H9 (cell line): ENCODE results near the gene ACOT13. TPM values are rescaled to one million over a fixed set of nuclear protein-coding genes. Genes with fewer than 3 reads are reported as not detected.
"Not testable (repeated sequence)": the region's sequence is repeated elsewhere in the genome, so short reads cannot be mapped to it uniquely, and the experiment has no call there.

Experiments used
- DNase-seq: peaks from one replicate; pipeline ENCODE4 v3.0.0-alpha.2; 2017
- H2AFZ ChIP-seq: one replicate; pipeline ENCODE4 v1.6.1; 2013; ENCODE audit warnings: mild to moderate bottlenecking, low read length, control low read depth, moderate library complexity
- H2AK5ac ChIP-seq: 2 replicates; pipeline ENCODE4 v1.6.1; 2013; ENCODE audit warnings: low read length, control low read depth, mixed read lengths; ENCODE audit not compliant: insufficient read length
- H2BK120ac ChIP-seq: one replicate; pipeline ENCODE4 v1.6.1; 2013; ENCODE audit warnings: low read depth, mild to moderate bottlenecking, low read length, control low read depth, inconsistent platforms; ENCODE audit not compliant: poor library complexity, severe bottlenecking
- H2BK12ac ChIP-seq: 2 replicates; pipeline ENCODE4 v1.6.1; 2013; ENCODE audit warnings: low read length, control low read depth, mixed read lengths, low read depth; ENCODE audit not compliant: insufficient read length
- H2BK15ac ChIP-seq: 2 replicates; pipeline ENCODE4 v1.6.1; 2013; ENCODE audit warnings: low read depth, low read length, control low read depth
- H2BK20ac ChIP-seq: one replicate; pipeline ENCODE4 v1.6.1; 2013; ENCODE audit warnings: low read depth, mild to moderate bottlenecking, low read length, control low read depth, inconsistent platforms; ENCODE audit not compliant: poor library complexity, severe bottlenecking
- H2BK5ac ChIP-seq: 2 replicates; pipeline ENCODE4 v1.6.1; 2013; ENCODE audit warnings: low read length, control low read depth, mixed read lengths; ENCODE audit not compliant: insufficient read length
- H3K14ac ChIP-seq: 2 replicates; pipeline ENCODE4 v1.6.1; 2013; ENCODE audit warnings: low read length, control low read depth; ENCODE audit not compliant: insufficient read depth
- H3K18ac ChIP-seq: 2 replicates; pipeline ENCODE4 v1.6.1; 2013; ENCODE audit warnings: low read depth, mild to moderate bottlenecking, mixed read lengths, low read length, control low read depth; ENCODE audit not compliant: insufficient read length
- H3K23ac ChIP-seq: 2 replicates; pipeline ENCODE4 v1.6.1; 2013; ENCODE audit warnings: low read length, control low read depth, mixed read lengths, low read depth; ENCODE audit not compliant: insufficient read length
- H3K23me2 ChIP-seq: 2 replicates; pipeline ENCODE4 v1.6.1; 2013; ENCODE audit warnings: low read depth, mild to moderate bottlenecking, mixed read lengths, low read length, control low read depth; ENCODE audit not compliant: insufficient read length, poor library complexity, severe bottlenecking
- H3K27ac ChIP-seq: 2 replicates; pipeline ENCODE4 v1.5.1; 2013; ENCODE audit warnings: low read length, control low read depth, mixed read lengths, low read depth; ENCODE audit not compliant: insufficient read length
- H3K27me3 ChIP-seq: 2 replicates; pipeline ENCODE4 v1.6.1; 2013; ENCODE audit warnings: low read length, control low read depth, inconsistent platforms; ENCODE audit not compliant: insufficient read depth
- H3K4ac ChIP-seq: 2 replicates; pipeline ENCODE4 v1.6.1; 2013; ENCODE audit warnings: low read depth, mild to moderate bottlenecking, control low read depth, inconsistent platforms, low read length, moderate library complexity
- H3K4me1 ChIP-seq: 2 replicates; pipeline ENCODE4 v1.6.1; 2013; ENCODE audit warnings: low read length, control low read depth, inconsistent platforms; ENCODE audit not compliant: insufficient read depth
- H3K4me2 ChIP-seq: 2 replicates; pipeline ENCODE4 v1.6.1; 2013; ENCODE audit warnings: low read length, control low read depth, mixed read lengths; ENCODE audit not compliant: insufficient read length, insufficient read depth
- H3K56ac ChIP-seq: 2 replicates; pipeline ENCODE4 v1.6.1; 2013; ENCODE audit warnings: low read depth, mild to moderate bottlenecking, mixed read lengths, low read length, control low read depth; ENCODE audit not compliant: insufficient read length
- H3K79me1 ChIP-seq: 2 replicates; pipeline ENCODE4 v1.6.1; 2013; ENCODE audit warnings: low read depth, mild to moderate bottlenecking, moderate library complexity, low read length, control low read depth, inconsistent platforms; ENCODE audit not compliant: insufficient read depth, poor library complexity, severe bottlenecking
- H3K79me2 ChIP-seq: 2 replicates; pipeline ENCODE4 v1.6.1; 2013; ENCODE audit warnings: low read length, control low read depth, inconsistent platforms; ENCODE audit not compliant: insufficient read depth
- H3K9ac ChIP-seq: 2 replicates; pipeline ENCODE4 v1.6.1; 2013; ENCODE audit warnings: low read length, control low read depth, mixed read lengths; ENCODE audit not compliant: insufficient read length; ENCODE audit errors: extremely low read depth
- H3K9me3 ChIP-seq: one replicate; pipeline ENCODE4 v1.6.1; 2013; ENCODE audit warnings: low read depth, low read length, inconsistent platforms; ENCODE audit not compliant: control insufficient read depth
- H3T11ph ChIP-seq: one replicate; pipeline ENCODE4 v1.6.1; 2013; ENCODE audit warnings: mild to moderate bottlenecking, low read length, control low read depth, inconsistent platforms
- H4K20me1 ChIP-seq: one replicate; pipeline ENCODE4 v1.6.1; 2013; ENCODE audit not compliant: control insufficient read depth, insufficient read length, insufficient read depth
- H4K5ac ChIP-seq: 2 replicates; pipeline ENCODE4 v1.6.1; 2013; ENCODE audit warnings: low read depth, mild to moderate bottlenecking, mixed read lengths, low read length, control low read depth; ENCODE audit not compliant: insufficient read length
- H4K8ac ChIP-seq: replicated peaks from 2 replicates; pipeline ENCODE4 v1.6.1; 2013; ENCODE audit warnings: low read length, control low read depth, mixed read lengths, low read depth; ENCODE audit not compliant: insufficient read length
- H4K91ac ChIP-seq: 2 replicates; pipeline ENCODE4 v1.6.1; 2013; ENCODE audit warnings: low read depth, mild to moderate bottlenecking, moderate library complexity, mixed read lengths, low read length, control low read depth; ENCODE audit not compliant: insufficient read length
- H3K27ac Mint-ChIP-seq, 3 experiments: 2 replicates in 2 of 3; 3 replicates in 1 of 3; pipeline ENCODE4 v1.8.0; 2020 to 2021; ENCODE audit warnings: mixed read lengths in 3 of 3, mild to moderate bottlenecking in 1 of 3, moderate library complexity in 1 of 3
- H3K27me3 Mint-ChIP-seq: 2 replicates; pipeline ENCODE4 v1.8.0; 2021; ENCODE audit warnings: low read depth, mild to moderate bottlenecking, moderate library complexity, mixed read lengths
- H3K36me3 Mint-ChIP-seq, 3 experiments: 2 replicates in 2 of 3; 3 replicates in 1 of 3; pipeline ENCODE4 v1.8.0; 2020 to 2021; ENCODE audit warnings: low read depth in 3 of 3, mixed read lengths in 3 of 3; ENCODE audit not compliant: insufficient read depth in 1 of 3
- H3K4me1 Mint-ChIP-seq, 2 experiments: 2 replicates each; pipeline ENCODE4 v1.8.0; 2020; ENCODE audit warnings: mixed read lengths in 2 of 2
- H3K4me3 Mint-ChIP-seq, 2 experiments: 2 replicates in 1 of 2; 3 replicates in 1 of 2; pipeline ENCODE4 v1.8.0; 2020 to 2021; ENCODE audit warnings: mild to moderate bottlenecking in 2 of 2, mixed read lengths in 2 of 2, moderate library complexity in 1 of 2
- H3K9me3 Mint-ChIP-seq, 2 experiments: 2 replicates in 1 of 2; 3 replicates in 1 of 2; pipeline ENCODE4 v1.8.0; 2020; ENCODE audit warnings: mild to moderate bottlenecking in 2 of 2, mixed read lengths in 2 of 2, moderate library complexity in 1 of 2
- WGBS: extraction: QIAGEN DNeasy Blood & Tissue Kit; methylation state at CpG from one replicate; pipeline ENCODE4 v1.1.7; 2013; ENCODE audit warnings: missing lambda C conversion rate, low lambda C conversion rate, mixed read lengths; ENCODE audit not compliant: insufficient read length; ENCODE audit errors: extremely low coverage; 5-methylcytosine and 5-hydroxymethylcytosine counted together
- total RNA-seq: library from RNA; stranded (reverse); gene quantifications from 2 replicates; pipeline ENCODE4 v1.2.1, GENCODE V29; 2021
- TF ChIP-seq, protein P1 (sequence below): fragments of 200-600 bp; sonication (generic); conservative IDR thresholded peaks from 3 replicates; pipeline ENCODE4 v1.8.0; 2021; ENCODE audit warnings: antibody characterized with exemption, mild to moderate bottlenecking

ACOT13 gene
- total RNA-seq, 1 experiment from 2014 or later, result 38.0 TPM

- Mint-ChIP-seq H3K9me3 (no peaks in the 10 kb centered on the region), H3K4me3 (no peak overlapping the region), H3K4me1 (peaks cover 26 to 33% of the 10 kb centered on the region in 2 experiments), H3K36me3 (peaks cover 22 to 58% (median 57%) of the 10 kb centered on the region in 3 experiments; a peak in 6 of 7 replicates), H3K27ac (no peak overlapping the region), H3K27me3 (no peaks in the 10 kb centered on the region)
- Histone ChIP-seq H3K18ac (no peak overlapping the region), H3K56ac (no peak overlapping the region), H2BK12ac (no peak overlapping the region), H2BK20ac (no peak overlapping the region), H3K23me2 (no peaks in the 10 kb centered on the region), H3K9me3 (no peaks in the 10 kb centered on the region), H2BK5ac (no peak overlapping the region), H4K5ac (no peak overlapping the region), H3T11ph (no peak overlapping the region), H3K79me1 (no peaks in the 10 kb centered on the region), H3K27ac (no peak overlapping the region), H3K4me2 (no peak overlapping the region), H3K4ac (no peak overlapping the region), H3K27me3 (no peaks in the 10 kb centered on the region), H3K23ac (no peak overlapping the region), H4K8ac (no peak overlapping the region), H3K9ac (no peak overlapping the region), H2AFZ (no peak overlapping the region), H2BK120ac (no peak overlapping the region), H3K14ac (no peak overlapping the region), H2BK15ac (no peak overlapping the region), H3K4me1 (peaks cover 6% of the 10 kb centered on the region; the same call in 1 of the 2 replicates), H4K91ac (no peak overlapping the region), H4K20me1 (no peaks in the 10 kb centered on the region), H2AK5ac (no peak overlapping the region), H3K79me2 (peaks cover under 1% of the 10 kb centered on the region; the same call in 1 of the 2 replicates)
- WGBS, result no CpG with 5 or more reads among the region's 2 CpGs
- TF ChIP-seq, protein P1, sequence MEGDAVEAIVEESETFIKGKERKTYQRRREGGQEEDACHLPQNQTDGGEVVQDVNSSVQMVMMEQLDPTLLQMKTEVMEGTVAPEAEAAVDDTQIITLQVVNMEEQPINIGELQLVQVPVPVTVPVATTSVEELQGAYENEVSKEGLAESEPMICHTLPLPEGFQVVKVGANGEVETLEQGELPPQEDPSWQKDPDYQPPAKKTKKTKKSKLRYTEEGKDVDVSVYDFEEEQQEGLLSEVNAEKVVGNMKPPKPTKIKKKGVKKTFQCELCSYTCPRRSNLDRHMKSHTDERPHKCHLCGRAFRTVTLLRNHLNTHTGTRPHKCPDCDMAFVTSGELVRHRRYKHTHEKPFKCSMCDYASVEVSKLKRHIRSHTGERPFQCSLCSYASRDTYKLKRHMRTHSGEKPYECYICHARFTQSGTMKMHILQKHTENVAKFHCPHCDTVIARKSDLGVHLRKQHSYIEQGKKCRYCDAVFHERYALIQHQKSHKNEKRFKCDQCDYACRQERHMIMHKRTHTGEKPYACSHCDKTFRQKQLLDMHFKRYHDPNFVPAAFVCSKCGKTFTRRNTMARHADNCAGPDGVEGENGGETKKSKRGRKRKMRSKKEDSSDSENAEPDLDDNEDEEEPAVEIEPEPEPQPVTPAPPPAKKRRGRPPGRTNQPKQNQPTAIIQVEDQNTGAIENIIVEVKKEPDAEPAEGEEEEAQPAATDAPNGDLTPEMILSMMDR, result no peak
- DNase-seq, result no peak
Observed at GRCh38 chr6:24660105-24660504, 6.8 kb upstream of the ACOT13 start.

GRCh38 chr6:24661759-24662158 is 5.1 kb upstream of the ACOT13 start:
- not testable (repeated sequence) for H3K79me1 ChIP-seq, DNase-seq, H3K4ac ChIP-seq, H3K9me3 ChIP-seq, H4K20me1 ChIP-seq, H4K8ac ChIP-seq, H3K56ac ChIP-seq, H3K23ac ChIP-seq, H2BK20ac ChIP-seq, H3K23me2 ChIP-seq, H2AK5ac ChIP-seq, H3K79me2 ChIP-seq, H4K5ac ChIP-seq, H2BK120ac ChIP-seq, H3K27me3 Mint-ChIP-seq, H3K4me1 ChIP-seq, H4K91ac ChIP-seq, H2BK5ac ChIP-seq, H3K4me2 ChIP-seq, H3K27me3 ChIP-seq, H2AFZ ChIP-seq, H3K9me3 Mint-ChIP-seq, H3K4me3 Mint-ChIP-seq, H3K9ac ChIP-seq, H2BK12ac ChIP-seq, H3K14ac ChIP-seq, H3T11ph ChIP-seq, H3K27ac ChIP-seq, H3K18ac ChIP-seq, H2BK15ac ChIP-seq
- WGBS, result no CpG with 5 or more reads among the region's 5 CpGs
- Mint-ChIP-seq H3K4me1 (peaks cover 36 to 40% of the 10 kb centered on the region in 2 experiments), H3K27ac (peak overlapping the region in 2 of 3 experiments; percentile 56 to 76; a peak in 3 of 7 replicates), H3K36me3 (peaks cover 24 to 50% (median 50%) of the 10 kb centered on the region in 3 experiments)
